ENCODE measurements around the gene TAF15.

Gene TAF15

DNA sequence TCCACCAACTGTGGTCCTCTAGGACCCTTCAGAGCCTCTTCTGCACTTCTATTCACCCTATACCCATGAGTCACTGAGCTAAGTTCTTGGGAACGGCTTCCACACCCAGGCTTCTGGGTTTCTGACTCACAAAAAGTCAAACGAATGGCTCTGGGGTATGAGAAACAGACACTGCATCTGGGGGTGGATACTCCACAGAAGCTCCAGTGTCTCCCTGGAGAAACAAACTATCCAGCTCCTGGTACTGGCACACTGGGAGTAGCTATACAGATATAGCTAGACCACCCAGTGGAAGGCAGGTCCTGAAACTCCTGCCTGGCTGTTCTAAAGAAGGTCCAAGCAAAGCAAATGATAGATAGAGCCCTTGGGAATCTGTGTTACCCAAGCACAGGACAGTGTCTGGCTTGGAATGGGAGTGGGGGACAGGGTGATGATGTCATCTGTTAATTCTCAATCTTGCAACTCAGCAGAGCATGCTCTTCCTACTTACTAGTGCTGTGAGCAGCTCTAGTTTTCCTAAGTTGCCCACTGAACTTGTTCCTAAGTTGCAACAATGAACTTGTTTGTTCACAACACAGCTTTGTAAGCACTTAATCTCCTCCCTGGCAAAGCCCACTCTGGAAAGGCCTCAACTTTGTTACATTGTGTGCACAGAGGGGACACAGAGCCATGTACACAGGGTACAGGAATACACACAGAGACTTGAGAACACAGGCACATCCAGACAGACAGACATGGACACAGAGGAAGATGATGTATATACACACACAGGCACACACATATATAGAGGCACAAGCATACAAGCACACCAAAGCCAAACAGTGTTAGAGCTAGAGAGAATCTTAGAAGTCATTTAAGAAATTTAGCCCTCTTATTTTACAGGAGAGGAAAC lies 20.6 kb upstream of the TAF15 start:
- DNase-seq, result no peak

DNA sequence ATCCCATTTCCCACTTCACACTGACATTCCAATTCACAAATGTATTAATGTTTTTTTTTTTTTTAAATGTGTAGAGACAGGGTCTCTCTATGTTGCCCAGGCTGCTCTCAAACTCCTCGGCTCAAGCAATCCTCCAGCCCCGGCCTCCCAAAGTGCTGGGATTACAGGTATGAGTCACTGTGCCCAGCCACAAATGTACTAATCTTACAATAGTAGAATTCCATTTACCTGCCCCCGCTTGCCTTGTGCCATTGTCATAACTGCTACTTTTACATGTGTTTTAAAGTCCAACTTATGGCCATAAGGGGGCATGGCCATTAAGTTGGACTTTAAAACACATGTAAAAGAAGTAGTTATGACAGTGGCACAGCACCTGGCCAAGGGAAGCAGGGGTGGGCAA lies 18.4 kb upstream of the TAF15 start:
- DNase-seq, result no peak

DNA sequence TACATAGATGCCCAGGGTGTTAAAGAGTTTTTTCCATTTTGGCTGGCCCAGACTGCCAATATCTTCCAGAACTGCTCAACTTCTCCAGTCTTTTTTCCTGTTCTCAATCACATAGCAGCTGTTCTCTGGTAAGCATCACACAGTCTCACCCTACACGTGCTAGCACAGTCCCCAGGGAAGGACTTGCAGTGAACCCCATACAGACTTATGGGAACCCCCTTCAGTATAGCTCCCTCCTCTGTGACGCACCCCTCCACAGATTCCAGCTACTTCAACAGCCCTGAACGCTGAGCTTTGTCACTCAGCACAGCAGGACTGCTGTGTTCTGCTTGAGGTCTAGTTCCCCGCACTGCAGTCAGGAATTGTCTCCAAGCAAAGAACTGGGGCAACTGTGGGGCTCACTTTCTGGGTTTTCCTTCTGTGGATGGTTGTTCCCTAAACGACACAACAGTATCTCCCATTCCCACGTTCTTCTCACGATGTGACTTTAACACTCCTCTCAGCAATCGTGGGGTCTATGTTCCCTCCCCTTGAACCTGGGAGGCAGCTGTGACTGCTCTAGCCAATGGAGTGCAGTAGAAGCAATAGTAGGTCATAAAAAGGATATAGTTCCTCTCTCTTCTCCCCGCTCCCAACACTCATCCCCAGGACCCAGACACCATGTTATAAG lies 17.5 kb upstream of the TAF15 start:
- no peak for DNase-seq

DNA sequence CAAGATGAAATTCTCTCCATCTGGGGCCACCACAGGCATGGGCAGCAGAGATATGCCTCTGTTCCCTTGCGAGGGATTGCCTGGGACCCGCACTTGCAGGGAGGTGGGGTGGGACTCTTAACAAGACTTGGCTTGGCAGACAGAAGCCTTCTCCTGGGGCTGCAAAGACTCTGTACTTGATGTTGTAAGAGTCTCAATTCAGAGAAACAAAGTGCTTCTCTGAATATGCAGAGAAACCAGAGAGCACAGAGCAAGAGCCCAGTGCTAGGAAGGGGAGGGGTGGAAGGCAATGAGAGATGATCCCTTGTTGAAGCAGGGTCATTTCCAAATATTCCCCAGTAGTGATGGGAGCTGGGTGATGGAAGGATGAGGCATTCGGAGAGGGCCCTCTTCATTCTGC lies 16.0 kb upstream of the TAF15 start:
- DNase-seq, result no peak

DNA sequence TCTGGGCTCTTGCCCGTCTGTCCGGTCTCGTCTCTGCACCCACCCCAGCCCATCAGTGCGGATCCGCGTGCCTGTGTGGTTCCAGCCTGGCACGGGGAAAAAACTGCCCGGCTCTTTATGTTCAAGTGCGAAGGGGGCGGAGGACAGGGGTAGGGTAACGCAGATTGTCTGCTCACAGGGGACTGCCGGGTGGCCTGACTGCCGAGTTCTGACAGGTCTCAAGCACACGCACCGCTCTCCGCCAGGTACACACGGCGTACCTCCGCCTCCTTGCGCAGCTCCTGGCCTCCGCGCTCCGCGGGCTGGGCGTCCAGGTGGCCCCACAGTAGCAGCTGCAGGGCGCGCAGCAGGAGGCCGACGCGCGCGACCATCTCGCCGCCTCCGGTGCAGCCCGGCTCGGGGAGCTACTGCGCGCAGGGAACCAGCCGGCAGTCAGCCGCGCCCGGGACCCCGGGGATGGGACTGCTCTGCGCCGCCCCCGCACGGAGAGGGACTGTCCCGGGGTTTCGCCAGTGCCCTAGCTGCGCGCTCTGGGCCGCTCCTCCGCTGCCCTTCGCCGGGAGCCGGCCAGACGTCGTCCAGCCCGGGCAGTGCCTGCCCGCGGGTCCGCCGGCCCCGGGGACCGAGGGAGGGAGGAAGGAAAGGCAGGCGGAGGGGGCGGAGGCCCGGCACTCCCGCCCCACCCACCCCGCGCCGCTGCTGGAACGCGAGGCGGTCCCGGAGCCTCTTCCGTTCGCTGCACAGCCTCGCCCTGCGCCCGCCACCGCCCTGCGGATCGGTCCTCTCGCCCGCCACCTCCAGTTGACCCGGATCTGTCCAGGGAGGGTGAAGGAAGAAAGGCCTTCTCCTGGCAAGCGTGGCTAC lies 14.0 kb upstream of the TAF15 start, which contains the start of gene MMP28:
MMP28 (minus strand) TSS at position 635 of the 864 bp plus-strand sequence; CDS start at position 371, 264 bp downstream.
- DNase-seq, result no peak

DNA sequence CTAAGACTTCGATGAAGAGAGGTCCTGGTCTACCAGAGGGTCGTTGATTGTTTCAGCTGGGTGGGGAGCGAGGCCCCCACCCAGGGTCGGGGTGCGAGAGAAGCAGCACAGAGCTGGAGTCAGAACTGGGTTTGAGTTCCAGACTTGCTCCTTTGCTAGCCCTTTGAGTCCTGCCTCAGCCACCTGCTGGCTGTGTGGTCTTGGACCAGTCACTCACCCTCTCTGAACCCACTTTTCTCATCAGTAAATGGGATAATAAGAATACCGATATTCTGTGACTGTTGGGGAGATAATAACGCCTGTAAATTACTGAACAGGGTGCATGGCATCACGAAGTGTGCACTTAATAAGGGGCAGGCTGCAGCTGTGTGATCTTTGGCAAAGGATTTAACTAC lies 13.4 kb upstream of the TAF15 start:
- DNase-seq, result no peak

DNA sequence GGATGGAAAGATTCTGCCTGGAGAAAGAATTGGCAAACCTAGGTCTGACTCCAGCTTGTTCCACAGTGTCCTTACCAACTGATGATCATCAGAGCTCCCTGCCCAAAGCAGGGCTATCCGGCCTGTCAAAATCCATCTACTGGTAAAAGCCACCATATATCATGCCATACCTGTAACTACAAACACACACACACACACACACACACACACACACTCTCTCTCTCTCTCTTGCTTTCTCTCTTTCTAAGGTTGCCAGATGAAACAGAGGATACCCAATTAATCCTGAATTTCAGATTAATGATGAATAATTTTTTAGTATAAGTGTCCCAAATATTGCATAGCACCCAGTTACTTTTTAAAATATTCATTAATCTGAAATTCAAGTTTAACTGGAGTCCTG lies 12.3 kb upstream of the TAF15 start:
- no peak for DNase-seq

DNA sequence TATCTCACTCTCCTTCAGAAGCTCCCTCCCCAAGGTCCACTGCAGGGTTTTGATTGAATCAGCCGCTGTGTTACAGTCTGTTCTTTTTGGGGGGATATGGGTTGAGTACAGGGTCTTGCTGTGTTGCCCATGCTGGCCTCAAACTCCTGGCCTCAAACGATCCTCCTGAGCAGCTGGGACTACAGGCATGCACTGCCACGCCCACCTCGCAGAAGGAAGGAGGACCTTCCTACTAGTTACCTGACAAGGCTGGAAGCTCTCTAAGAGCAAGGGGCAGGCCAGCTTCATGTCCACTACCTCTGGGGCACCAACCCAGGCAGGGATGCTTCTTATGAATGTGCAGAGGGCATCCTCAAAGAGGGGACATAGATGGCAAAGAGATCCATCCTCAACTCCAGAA lies 11.9 kb upstream of the TAF15 start:
- DNase-seq, result no peak

DNA sequence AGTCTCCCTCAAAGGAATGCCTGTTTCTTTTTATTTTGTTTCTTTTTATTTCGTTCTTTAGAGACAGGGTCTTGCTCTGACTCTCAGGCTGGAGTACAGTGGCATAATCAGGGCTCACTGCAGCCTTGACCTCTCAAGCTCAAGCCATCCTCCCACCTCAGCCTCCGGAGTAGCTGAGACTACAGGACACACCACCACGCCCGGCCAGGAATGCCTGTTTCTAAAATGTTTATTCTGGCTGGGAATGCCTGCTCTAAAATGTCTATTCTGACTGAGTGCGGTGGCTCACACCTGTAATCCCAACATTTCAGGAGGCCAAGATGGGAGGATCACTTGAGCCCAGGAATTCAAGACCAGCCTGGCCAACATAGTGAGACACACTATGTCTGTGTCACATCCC lies 11.4 kb upstream of the TAF15 start:
- DNase-seq, result no peak

DNA sequence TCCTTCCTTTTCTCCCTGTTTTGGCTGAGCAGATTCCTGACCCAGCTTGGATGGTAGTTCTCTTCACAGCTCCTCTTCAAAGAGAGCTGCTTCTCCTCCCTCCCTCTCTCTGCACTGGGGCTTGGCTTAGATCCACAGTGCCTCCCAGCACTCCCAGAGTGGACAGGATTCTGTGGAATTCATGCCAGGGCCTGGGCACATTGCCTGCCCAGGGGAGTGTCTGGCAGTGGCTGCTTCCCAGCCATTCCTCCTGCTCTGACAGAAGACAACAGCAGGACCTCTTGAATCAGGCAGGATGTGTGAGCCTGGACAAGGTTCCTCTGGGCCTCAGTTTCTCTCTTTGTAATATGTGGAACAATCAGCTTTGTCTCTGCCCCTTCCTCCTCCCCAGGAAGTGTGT lies 9.3 kb upstream of the TAF15 start:
- no peak for DNase-seq

DNA sequence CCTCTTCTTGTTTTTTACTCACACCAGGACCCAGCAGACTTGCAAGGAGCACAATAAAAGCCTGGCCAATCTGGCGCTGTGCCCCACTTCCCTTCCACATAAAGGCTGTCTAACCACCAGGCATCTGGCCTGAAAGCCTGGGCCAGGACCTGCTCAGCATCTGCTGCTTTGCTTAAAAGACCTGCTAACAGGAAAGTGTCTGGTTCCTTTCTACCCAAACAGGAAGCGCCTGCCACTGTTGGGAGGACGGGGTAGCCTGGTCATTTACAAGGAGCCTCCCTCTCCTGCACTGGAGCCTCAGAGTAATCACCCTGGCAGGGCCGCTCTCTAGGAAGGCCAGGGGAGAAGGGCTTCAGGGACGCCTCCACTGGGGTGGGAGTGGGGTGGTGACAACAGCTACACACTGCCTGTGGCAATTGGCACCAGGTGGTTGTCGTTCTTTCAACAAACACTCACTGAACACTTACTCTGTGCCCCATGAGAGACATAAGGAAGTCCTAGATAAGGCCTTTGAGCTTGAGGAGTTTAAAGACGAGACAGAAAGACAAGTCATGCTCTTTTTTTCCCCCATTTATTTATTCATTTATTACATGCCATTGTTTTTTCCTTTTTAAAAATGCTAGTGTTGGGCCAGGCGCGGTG lies 7.6 kb upstream of the TAF15 start:
- DNase-seq, result peak in 1 of 2 experiments; percentile 9

DNA sequence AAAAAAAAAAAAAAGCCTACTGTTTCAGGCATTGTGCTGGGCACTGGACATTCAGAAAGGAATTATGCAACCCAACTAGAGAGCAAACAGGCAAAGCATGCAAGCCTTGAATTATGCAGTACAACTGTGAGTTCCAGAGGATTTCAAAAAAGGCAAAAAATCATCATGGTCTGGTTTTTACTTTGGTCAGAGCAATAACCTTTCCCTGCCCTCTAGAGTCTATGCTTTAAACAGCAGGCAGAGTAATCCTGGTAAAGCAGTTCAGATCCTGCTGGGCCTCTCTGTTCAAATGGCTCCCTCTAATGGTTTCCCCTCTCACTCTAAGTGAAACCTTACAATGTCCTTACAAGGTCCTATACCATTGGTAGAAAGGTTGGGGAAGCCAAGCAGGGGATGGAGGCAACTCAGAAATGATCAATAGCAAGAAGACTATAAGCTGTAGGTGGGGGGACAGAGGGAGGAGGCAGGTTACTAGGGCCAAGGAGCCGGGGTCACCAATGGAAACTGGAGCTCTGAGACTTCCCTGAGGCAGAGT lies 4.6 kb upstream of the TAF15 start:
- DNase-seq, result peak; percentile 82 to 85

DNA sequence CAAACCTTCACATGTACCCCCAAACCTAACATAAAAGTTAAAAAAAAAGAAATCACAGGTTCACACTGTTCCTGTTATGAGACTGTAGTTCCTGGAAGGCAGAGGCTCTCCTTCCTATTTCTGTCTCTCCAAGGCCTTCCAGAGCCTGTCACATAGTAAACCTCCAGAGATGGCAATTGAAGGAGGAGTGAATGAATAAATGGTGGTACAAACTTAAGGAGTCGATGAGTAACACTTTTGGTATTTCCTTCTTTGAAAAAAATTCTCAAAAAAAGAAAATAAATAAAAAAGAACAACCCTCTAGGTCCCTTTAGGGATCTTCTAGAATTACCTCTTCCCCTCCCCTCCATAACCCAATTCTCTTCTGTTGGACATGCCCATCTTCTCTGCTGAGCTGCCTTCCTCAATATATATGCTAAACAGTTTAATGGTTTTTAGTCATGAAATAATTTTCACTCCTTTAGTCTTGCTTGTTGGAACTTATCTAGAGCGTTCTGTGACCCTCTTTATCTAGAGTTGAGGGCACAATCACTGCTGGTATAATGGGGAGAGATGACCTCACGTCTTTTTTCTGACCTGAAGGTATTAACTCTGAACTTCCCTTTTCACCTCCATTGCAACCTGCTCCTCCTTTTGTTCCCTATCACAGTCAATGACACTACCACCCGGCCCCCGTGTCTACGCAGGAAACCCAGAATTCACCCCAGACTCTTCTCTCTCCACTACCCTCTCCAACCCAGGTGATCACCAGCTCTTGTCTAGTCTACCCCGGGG lies 1.7 kb upstream of the TAF15 start:
- no peak for DNase-seq

DNA sequence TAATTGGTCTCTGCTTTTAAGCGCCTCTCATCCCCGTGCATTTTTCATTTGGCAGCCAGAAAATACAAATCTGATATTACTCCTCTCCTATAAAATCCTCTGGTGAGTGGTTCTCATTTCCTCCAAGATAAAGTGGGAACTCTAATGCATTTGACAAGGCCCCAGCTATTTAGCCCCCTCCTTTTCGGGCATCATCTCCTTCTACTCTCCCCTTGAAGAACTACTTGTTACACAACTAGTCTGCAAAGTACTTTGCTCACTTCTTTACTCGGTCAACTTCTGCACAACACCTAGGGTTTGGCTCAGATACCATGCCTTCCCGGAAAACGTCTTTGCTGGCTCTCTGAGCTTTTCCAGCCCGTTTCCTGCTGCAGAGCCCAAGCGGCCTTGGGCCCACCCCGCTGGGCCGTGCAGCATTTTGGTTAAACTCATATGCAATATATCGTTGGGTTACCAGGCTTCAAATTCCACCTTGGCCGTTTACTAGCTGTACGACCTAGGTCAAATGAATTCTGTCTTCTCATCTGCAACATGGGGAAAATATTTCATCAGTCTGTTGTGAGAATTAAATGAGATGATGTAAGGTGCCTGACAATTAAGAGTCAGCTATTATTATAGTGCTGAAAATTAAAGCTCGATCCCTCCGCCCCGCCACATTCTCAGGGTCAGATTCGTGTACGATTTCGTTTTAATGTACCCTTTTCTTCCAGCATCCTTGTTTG lies 883 bp upstream of the TAF15 start:
- peak in 1 of 2 experiments; percentile 3 for DNase-seq

DNA sequence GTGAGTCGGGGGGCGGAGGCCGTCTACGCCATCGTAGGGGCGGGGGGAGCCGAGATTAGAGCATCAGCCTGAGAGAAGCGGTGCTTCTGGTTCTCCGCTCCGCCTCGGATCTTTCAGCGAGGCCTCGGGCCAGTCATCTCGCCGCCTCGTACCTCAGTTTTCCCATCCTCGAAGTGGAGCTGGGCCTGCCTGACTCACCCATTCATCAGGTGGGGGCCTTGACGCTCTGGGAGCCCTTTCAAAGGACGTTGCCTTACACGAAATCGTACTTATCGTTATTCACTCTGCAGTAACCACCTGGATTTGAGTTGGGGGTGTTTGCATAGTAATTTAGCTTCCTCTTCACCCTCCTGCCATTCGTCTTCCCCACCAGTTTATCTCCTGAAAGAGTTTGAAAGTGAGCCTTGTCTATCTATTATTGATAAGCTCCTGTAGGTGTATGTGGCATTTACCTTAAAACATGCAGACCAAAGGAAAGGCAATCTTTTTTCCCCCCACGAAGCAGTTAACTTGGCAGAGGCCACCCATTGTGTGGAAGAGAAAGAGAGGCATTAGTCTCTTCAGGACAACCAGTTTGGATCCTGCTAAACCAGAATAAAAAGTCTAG lies 674 bp downstream of the TAF15 start:
- no peak for DNase-seq

DNA sequence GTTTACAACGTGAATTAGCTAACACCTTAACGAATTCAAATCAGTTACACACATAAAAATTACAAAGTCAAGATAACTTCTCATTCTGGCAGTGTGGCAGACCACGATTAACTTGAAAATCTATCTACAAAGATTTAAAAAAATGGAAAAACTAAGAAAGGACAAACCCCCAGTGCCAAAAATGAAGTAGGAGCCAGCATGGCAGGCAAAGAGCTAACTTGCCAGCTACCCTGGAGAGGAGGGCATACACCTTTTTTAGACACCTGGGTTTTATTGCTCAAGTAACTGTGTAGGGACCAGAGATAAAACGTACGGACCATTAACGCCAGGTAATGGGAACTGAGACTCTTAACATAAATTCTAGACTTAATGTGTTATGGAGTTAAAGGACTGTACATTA lies 2.5 kb downstream of the TAF15 start:
- DNase-seq, result no peak

DNA sequence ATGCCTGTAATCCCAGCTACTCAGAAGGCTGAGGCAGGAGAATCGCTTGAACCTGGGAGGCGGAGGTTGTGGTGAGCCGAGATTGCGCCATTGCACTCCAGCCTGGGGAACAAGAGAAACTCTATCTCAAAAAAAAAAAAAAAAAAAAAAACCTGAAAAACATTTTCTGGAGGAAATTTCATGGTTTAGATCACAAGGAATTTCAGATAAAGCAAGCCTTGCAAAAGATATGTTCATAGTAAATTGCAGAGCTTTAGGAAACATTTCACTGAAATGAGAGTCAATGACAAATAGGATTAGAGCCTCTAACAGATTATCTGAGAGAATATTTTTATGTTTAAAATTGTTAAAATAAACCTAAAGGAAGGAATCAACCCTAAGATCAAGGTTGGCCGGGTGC lies 3.2 kb downstream of the TAF15 start:
- no peak for DNase-seq

DNA sequence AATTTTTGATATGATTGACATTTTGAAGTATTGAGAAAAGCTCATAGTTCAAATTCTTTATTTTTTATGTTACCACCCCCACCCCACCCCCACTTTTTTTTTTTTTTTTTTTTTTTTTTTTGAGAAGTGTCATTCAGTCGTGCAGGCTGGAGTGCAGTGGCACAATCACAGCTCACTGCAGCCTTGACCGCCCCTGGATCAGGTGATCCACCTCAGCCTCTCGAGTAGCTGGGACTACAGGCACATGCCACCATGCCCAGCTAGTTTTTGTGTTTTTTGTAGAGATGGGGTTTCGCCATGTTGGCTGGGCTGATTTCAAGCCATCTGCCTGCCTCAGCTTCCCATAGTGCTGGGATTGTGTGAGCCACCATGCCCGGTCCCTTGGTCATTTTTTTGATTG lies 7.4 kb downstream of the TAF15 start:
- no peak for DNase-seq

DNA sequence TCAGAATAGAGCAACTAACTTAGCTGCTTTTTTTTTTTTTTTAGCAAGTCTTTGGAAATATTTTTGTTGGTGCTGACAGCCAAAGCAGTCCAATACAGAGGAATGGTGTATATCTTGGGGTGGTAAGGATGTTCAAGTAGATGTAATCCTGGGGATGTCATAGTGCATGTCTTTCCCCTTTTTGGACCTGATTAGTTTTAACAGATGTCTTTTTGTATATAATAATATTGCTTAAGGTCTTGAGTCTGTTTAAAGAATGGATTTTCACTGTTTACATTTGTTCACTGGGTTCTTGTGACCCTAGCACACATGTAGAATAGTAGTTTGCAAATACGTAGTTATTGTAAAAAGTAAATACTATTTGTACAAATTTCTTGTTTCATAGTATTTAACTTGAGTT lies 7.9 kb downstream of the TAF15 start:
- no peak for DNase-seq

DNA sequence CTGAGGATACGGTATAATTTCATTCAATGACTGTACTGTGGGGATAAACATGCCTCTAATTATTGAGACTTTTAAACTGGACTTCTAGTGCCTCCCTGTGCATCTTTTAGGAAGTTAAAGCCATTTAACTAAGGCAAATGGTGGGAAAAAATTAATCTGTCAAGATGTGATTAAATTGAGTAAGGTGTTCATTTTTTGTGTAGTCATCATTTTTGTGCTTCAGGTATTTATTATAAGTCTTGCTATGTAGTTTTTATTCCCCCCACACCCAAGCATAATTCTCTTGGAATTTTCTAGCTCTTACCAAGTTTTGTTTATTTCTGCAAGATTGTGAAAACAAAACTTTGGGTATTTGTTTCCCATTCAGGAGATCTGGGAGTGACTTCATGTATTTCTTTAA lies 10.2 kb downstream of the TAF15 start:
- no peak for DNase-seq

DNA sequence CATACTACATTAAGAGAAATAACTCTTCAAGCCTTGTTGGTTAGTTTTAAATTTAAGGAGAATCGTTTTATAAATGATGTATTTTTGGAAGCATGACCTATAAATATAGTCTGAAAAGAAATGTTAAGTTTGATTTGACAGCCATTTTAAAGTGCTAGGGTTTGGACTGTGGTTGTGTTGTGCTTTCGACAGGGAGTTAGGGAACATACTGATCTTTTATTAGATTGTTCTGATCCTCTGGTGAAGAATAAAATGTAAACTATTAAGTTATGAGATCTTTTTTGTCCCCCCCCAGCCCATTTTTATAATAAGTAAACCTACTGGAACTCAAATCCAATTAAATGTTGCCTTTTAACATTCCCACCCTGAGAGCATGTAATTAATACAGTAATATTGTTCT lies 12.0 kb downstream of the TAF15 start:
- DNase-seq, result no peak

Measured in SHP77 (cell line).